ENCODE results near the gene ARL8B.

DNA sequence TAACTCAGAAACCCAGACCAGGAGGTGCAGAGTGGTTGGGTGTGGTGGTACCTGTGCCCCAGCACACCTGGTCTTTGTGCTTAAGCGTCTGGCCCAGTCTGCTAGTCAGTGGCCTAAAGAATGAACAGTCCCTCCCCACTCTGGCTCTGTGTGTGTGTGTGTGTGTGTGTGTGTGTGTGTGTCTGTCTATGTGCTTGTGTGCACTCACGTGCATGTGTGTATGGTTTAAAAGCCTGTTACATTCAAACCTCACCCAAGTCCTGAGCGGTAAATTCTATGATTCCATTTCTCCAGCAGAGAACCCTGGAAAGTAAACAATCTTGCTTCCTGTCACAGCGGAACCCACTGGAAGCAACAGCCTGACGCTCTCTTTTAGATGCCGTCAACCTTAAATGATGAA lies 99.6 kb downstream of the ARL8B start:
- TF ChIP-seq CTCF (conservative IDR thresholded peaks at IDR 0.05 in 1 of 2, IDR thresholded peaks at IDR 0.05 in 1 of 2; ENCODE audit: extremely low read depth in 1 of 2, insufficient read depth in 1 of 2, low read depth in 1 of 2, low read length in 2 of 2) (no peak), EZH2 (IDR thresholded peaks at IDR 0.05; ENCODE audit: borderline replicate concordance, low read length) (no peak)
